Stimulated activated CD8-positive, alpha-beta memory T cell treated with anti-CD3 and anti-CD28 coated beads, Interleukin-4, amount 100 ng/mL, for 1 hour (primary cell): ENCODE results near the gene DROSHA.
"Not testable (repeated sequence)": the region's sequence is repeated elsewhere in the genome, so short reads cannot be mapped to it uniquely, and the experiment has no call there.

Source experiments
- DNase-seq, 2 donors: peaks; one replicate each; pipeline ENCODE4 v3.0.0-alpha.2; 2020; ENCODE audit warnings: low read depth in 2 of 2, low spot score in 1 of 2

Gene DROSHA

DNA sequence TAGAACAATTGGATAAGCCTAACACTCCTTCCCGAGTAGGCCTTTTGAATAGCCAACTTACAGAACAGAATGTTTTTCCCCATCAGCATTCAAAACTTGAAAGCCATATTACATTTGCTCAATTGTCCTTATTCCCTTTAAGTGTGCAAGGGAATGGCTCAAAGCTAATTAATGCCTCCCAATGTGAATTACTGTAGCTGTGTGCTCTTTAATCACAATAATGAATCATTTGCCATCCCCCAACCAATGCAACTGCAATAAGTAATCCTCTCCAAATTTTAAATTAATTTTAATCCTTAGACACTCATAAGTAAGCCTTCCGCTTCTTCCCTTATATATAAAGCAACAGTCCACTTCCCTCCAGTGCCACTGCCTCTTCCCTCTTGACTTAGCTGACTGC is 115.9 kb downstream of the DROSHA start:
- DNase-seq = no peak

DNA sequence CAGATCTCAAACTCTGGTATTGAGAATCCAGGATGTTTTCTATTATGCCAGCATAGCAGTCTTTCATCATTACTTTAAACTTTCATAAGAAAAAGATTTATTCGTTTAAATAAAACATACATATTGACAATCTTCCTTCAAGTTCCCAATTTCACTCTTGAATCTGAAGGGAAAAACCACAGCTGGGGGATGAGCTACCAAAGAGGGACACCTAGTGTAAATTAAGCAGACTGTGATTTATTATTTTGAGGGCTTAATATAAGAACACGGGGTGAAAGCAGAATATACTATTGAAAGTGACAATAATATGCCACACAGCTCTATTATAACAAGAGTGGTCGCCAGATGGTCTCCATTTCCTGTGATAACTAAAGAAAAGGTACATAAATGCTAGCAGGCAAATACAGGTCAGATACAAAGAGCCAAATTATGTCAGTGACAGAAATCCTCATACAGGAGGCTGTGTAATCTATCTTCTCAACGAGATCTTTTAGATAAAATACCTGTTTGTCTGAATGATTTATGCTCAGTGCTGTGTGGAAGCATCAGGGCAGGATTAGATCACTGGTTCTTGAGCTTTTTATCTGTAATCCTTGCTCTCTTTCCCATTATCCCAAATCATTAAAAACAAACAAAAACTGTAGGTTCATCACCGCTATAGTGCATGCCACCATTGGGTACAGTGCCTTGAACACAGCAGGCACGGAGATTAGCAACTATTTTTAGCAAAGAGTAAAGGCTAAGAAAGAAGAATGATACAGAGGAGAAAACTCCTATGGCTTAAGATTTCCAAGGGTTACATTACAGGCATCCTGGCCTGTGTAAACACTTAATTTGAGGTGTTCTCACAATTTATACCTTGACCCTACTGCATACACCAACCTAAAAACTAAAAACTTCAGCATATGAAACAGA is 116.6 kb downstream of the DROSHA start:
- DNase-seq = no peak

DNA sequence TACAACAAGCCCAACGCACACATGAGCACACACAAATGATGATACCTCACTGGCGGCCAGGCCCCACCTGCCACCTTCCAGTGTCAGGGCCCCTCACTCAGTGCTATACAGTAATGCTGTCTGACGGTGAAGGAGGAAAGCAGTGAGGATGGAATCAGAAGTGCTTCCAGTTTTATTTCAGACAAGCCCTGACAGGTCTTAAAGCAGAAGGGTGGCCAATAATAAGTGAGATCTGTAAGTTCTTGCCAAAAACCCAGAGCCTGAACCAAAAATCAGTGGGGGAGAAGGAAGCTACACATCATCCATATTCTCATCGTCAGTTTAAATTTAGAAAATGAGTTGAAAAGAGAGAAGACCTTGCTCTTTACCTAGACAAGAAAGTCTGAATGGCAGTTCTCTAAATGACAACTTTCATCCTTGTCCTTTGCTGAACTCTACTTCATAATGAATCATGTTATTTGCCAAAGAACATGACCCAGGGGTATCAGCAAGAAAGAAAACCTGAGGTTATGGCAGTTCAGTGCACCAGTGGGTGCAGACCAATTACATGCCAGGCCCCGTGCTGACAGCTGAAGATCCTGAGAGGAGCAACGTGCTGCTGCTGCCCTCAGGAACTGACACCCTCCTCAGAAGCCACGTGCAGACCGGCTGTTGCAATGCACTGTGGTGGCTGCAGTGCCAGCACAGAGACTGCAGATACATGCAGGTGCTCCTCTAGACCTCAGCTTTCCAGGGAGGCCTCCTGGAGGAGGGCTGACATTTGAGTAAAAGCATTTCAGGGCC is 118.7 kb downstream of the DROSHA start:
- DNase-seq = no peak

DNA sequence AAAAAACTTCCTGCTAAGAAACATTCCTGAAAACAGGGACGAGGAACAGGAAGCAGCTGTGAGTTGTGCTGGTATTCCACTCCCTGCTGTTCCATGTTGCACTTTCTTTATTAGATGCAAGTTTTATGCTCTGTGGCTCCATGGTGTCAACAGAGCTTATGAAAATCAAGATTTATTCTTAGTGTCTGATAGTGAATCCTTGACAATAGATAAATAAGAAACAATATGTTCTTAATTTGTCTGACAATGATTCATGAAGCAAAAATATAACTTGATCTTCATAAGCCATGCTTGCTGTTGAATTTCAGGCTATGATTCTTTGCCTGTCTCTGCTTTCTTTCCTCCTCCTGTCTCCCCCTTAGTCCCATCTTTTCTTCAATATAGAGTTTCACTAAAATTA is 119.6 kb downstream of the DROSHA start:
- no peak for DNase-seq

DNA sequence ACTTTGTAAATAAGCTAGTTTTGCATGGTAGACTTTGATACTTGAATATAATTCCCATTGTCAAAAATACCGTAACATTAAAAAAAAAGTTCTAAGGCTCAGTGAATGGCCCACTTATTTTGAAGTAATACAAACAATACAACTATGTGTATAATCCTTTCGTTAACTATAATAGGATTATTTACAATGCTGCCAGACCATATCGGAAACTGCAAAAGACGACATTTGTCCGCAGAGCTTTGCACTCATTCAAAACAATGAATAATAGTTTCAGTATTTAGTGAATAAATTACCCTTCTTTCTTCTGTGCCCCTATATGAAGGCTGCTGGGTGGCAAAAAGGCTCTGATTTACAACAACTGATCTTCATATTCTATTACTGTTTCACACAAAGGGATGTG is 121.8 kb downstream of the DROSHA start:
- DNase-seq = no peak

DNA sequence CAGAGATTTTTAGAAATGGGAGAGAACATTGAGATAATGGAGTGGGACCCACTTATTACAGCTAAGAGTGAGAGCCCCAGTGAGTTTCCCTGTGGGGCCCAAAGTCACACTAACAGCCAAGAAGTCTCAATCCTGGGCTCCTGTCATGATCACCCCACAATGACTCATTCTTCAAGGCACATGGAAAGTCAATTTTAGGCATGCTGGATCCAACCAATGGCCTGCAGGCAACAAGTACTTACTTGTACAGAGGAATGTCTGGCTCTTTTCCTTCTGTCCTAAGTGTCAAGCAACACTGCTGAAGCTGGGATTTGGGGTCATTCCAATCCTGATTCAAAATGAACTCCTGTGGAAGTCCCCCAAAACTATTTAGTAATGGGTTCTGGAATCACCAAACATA is 123.1 kb downstream of the DROSHA start:
- no peak for DNase-seq

DNA sequence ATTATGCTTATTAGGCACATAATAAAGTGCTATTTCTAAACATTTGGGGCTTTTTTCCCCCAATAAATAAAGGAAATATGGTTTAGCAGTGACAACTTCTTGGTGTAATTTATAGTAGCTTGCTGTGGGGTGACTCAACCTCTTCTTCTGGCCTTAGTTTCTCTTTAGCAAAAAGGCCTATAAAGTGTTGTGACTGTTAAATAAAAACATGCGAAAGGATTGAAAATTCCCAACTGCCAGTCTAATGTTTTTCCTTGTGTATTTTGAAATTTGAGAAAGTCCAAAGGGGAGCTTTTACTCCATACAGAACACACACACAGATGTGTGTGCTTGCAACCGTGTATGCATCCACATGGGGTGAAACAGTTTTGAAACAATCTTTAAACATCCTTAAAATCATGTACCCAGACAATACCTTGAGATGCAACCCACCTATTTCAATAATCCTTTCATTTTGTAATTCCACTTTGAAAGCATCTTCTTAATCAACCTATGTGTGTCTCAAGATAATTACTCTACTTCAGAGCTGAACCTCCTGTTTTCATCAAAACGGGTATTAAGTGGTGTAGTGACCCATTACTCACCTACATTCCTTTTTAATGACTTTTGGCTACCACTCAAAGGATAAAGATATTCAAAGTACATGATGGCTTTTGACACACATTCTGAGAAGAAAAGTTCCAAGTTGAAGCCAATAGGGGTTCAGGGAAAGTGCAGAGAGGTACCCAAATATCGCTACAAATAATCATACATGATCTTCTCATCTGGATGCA is 123.8 kb downstream of the DROSHA start:
- no peak for DNase-seq

DNA sequence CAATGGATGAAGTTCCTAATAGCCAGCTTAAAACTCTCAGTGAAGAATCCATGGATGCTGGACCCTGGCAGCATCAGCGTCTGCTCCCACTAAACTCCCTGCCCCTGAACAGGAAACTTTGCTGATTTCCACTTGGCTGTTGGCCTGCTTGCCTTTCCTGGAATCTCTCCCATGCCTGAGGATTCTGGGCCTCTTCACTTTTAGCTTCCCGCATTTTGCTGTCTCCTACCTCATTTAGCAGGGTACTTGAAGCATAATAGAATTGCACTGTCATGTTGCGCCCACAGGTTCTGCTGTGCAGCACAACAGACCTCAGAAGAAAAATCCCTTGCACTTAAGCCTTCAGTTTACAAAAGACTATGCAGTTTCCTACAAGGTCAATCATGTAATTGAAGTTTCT is 127.6 kb downstream of the DROSHA start:
- no peak for DNase-seq

DNA sequence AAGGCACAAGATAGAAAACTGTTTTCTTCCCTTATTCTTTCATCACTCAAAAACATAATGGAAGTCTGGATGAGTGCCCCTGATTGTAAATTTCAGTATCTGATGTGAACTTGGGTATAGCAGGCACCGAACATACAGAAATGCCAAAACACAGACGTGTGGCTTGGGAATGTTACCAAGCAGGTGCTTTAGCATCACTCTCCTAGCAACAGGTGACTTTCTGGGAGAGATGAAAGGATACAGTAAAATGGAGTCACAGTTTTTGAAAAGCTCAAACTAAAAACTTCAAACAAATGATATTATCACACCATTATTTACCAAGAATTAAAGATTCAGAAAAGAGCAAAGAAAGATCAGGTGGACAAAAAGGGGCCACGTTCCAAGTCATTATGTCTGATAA is 130.2 kb downstream of the DROSHA start:
- no peak for DNase-seq

DNA sequence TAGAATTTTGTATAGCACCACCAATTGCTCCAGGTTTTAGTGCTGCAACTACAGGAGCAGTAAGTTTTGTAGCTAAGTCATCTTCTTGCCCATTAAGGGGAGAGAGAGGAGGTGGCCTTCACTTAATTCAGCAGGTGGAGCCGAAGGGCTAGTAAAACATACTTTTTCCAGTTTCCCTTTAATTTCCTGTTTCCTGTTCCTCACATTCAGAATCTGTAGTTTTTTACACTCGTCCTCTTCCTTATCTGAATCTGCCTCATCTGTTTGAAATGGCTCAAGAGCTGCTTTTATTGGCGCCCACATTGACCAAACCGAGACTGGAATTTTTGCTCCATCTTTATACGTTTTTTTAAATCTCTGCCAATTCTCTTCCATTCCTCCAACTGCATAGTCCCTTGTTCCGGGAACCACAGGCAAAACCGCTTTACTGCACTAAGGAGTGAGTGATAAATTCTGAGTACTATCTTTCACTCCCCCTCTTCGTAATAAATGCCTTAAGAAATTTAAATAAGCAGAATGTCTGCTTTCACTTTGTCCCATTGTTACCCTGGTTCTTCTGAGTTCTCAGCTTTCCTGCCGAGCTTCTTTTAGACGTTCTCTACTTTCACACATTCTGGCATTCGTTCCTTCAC is 133.9 kb downstream of the DROSHA start:
- DNase-seq = no peak

DNA sequence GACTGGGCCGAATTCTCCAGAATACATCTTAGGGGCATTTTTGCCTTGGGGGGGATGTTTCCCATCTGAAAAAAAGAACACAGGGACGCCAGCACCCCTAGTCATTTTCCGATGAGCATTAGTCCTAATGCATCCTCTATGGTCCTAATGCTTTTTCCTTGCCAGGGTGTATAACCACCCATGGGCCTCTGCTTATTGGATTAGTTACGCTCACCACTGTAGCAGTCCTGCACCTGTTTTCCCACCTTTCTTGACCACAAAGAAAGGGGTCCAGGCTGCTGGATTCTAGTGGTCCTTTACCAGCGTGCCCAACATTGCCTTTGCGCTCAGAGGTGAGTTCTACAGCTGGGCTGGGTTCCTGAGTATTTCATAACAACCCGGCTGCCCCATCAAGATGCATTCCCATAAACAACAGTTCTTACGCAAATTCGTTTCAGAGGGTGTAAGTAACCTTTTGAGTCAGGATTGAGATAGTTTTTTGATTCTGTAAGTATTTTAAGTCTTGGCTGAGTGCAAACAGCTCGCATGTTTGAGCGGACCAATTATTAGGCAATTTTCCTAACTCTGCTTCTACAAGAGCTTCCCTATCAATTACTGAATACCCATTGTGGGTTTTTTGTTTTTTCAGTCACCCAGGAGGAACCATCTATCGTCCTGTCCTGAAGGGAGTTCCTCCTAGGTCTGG is 135.1 kb downstream of the DROSHA start:
- DNase-seq = no peak

DNA sequence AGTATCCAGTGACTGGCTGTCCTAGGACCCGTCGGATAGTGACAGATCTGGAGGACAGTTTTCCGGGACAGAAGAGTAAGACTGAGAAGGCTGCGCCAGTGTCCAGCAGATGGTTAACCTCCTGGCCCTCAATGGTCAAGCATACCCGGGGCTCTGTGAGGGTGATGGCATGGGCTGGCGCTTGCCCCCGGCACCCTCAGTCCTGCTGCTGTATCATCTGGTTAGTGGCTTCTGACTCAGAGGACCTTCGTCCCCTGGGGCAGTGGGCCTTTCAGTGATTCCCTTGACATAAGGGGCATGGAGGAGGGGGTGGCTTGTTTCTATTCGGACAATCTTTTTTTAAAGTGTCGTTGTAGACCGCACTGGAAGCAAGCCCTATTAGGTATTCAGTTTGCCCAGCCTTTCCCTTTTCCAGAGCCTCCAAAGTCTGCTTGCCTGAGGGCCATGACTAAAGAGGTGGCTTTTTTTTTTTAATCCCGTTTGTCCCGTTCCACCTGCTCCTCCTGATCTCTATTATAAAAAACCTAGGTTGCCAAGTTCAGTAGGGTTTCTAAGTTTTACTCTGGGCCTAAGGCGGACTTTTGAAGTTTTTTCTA is 136.3 kb downstream of the DROSHA start:
- DNase-seq = not testable (repeated sequence)

DNA sequence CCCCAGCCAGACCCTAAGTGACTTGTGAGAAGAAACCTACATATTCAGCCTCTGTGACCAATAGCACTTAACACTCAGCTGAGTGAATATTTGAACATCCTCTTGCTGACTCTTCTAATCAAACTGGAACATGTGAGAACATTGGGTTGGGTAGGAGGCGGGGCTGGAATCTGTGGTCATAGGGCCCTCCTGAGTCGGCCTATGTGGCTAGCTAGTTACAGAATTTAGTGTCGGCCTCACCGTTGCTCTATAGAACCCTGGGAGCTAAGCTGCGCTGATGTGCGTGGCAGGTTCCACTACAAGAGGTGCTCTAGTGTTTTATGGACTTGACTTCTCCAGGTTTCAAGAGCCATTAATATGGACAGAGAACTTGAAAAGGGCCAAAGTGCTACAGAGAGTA is 138.8 kb downstream of the DROSHA start:
- DNase-seq = no peak

DNA sequence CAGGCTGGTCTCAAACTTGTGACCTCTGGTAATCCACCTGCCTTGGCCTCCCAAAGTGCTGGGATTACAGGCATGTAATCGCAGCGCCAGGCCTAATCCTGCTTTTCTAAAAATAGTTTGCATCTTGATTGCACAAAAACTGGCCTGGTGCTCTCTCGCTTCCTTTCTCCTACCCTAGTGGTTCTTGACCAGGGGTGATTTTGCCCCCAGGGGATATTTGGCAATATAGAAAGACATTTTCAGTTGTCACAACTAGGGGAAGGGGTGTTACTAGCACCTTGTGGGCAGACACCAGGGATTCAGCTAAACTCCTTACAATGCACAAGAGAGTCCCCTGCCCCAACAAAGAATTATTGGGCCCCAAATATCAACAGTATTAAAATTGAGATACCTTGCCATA is 139.8 kb downstream of the DROSHA start:
- no peak for DNase-seq

DNA sequence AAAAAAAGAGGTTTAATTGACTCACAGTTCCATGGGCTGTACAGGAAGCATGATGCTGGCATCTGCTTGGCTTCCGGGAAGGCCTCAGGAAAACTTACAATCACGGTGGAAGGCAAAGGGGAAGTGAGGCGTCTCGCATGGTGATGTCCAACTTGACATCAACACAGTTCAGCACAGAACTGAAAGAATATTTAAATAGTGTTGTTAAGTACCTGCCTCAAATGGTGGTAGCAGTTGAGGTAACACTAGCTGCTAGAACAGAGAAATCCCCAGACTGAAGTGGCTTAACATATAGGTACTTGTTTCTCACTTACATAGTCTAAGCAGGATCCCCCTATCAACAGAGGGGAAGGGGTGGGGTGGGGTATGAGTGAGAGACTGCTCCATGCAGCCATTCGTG is 141.6 kb downstream of the DROSHA start:
- no peak for DNase-seq

DNA sequence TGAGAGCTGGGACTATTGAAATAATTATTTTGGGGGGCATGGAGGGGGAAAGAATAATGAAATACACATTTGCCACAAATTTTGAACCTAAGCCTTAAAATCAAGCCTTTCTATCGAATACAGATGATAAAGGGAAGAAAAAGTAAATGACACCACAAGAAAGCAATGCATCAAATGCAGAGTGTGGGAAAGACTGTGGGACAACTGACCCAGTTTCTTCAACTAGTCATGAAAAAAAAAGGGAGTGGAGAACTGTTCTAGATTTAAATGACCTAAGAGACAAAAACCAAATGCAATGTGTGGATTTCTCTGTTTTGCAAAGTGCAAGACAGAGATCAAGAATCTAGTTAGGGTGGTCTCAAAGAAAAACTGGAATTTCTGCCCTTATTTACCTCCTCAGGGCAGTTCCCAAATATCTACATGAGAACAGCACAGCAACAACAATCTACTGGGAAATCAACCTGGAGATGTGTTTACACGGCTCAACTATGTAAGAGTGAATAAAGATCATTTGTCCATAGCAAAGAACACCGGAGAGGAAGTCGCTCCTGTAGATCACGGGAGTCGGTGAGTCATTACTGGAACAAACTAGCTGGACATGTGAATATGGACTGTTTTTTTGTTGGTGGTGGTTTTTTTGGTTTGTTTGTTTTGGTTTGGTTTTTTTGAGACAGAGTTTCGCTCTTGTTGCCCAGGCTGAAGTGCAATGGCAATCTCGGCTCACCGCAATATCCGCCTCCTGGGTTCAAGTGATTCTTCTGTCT is 145.9 kb downstream of the DROSHA start:
- no peak for DNase-seq

DNA sequence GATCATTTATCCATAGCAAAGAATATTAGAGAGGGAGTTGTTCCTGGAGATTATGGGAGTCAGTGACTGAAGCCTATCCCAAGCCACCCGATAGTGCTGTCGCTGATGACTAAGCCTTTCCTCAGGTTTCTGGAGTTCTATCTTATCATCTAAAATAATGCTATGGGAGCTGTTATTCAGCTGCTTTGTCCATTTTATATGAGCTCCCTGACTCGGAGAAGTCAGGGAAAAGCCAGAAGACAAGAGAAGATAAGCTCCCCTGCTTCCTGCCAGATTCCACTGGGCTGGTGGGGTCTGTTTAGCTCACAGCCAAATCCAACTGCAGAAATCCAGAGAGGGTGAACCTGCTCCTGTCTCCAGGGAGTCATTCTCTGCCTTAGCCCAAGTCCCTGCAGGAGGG is 148.2 kb downstream of the DROSHA start:
- no peak for DNase-seq

DNA sequence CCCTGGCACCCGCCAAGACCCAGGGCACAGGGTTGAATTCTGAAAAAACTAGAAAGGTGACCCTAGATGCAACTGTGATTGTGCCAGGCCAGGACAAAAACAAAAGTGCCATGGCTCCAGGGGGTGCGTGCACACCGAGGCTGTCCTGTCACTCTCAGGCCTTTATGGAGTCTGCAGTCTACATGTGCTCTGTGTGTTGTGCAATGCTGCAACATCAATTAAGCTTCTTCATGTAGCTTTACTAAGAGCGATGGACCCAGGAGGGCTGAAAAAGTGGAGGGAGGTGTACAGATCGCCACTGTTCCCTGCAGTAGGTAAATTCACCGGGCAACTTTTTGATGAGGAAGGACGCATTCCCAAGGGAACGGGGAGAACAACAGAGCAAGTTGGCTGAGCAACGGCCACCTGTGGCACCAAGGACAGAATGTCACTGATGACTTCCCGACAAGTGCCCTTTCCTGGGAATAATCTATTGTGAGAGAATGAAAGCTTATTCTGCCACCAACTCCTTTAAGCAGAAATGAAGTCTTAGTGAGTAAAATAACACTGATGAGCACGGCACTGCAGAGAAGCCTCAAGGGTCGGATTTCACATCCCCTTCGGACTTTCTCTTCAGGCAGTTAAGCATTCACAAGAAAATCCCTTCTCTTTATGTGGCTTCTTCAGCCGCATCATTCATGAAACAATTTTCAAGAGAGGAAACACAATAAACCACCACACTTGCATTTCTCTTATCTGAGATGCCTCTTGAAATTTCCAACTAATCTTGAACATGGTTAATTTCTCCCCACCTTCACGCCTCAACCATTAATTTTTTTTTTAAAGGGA is 149.6 kb downstream of the DROSHA start:
- no peak for DNase-seq

DNA sequence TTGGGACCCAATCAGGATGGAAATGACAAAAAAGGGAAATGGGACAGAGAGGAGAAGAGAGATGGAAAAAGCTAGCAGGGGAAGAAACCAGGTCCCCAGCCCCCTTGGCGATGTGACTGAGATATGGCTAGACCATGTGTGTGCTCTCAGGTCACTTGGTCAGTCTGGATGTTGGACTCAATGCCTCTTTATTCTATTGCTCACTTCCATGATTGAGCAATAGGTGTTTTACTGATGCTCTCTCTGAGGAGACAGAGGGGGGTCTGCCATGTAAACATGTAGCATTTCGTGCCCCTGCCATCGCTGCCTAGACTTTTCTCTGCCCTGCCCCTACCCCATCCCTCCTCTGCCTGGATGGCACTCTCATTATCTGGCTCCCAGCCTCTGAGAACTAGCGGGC is 150.6 kb downstream of the DROSHA start:
- DNase-seq = no peak
